ENCODE measurements around the gene KLF15.

The KLF15 gene

GRCh38 chr3:126358038-126358815 lies 1.0 kb upstream of the KLF15 start:
- Histone ChIP-seq H3K9me3 (ENCODE audit: control insufficient read depth in 1 of 2, low read length in 2 of 2) (peaks cover 0 to 7% of the 10 kb centered on the region in 2 donors), H3K27me3 (ENCODE audit: low read depth, low read length) (no peaks in the 10 kb centered on the region), H3K36me3 (ENCODE audit: control insufficient read depth in 1 of 2, insufficient read depth in 2 of 2, low read length in 2 of 2) (no peaks in the 10 kb centered on the region), H3K27ac (ENCODE audit: low read length) (no peak overlapping the region), H3K4me3 (ENCODE audit: low read depth in 1 of 2, low read length in 2 of 2) (peak overlapping the region; percentile 57 to 61), H3K4me1 (ENCODE audit: control insufficient read depth in 1 of 2, insufficient read depth in 2 of 2, low read length in 2 of 2) (peaks cover 5 to 14% of the 10 kb centered on the region in 2 donors)

DNA sequence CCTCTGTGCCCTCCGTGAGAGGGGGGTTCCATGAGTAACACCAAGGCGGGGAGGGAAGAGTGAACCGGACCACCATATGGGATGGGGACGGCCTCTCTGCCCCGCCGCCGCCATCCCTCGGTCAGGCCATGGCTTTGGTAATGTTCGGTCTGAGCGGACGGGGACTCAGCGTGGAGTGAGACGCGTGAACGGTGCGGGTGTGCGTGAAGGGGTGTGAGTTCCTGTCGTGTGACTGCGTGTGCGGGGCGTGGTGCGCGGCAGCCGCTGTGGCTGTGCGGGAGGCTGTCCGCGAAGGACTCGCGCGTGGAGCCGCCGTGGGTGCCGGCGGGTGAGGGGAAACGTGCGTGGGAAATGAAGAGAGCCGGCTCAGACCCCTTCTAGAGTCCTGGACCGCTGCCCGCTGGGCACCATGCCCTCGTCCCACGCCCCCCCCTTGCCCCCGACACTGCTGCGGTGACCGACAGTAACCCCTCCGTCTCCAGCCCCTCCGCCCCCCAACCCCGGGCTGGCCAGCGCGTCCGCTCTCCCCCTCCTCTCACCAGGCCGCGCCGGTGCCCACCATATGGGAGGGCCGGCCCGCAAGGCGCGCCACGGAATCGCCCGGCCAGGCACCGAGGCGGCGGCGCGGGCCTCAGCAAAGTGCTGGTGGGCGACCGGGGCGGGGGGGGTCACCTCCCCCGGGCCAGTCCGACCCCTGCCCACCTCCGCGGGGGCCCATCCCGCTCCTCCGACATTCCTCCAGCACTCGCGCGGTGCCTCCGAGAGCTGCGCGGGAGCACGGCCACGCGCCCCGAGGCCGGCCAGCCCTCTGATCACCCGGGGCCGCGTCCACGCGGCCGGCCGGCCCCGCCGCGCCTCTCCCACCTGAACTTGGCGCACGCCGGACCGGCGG lies 589 bp downstream of the KLF15 start:
- peaks cover 5 to 14% of the 10 kb centered on the region in 2 donors for H3K4me1 ChIP-seq (ENCODE audit: control insufficient read depth in 1 of 2, insufficient read depth in 2 of 2, low read length in 2 of 2)
- no peaks in the 10 kb centered on the region for H3K27me3 ChIP-seq (ENCODE audit: low read depth, low read length)
- peaks cover 0 to 10% of the 10 kb centered on the region in 2 donors for H3K36me3 ChIP-seq (ENCODE audit: control insufficient read depth in 1 of 2, insufficient read depth in 2 of 2, low read length in 2 of 2)
- H3K4me3 ChIP-seq (ENCODE audit: low read depth in 1 of 2, low read length in 2 of 2), result peak overlapping the region; percentile 66 to 77
- peaks cover 0 to 7% of the 10 kb centered on the region in 2 donors for H3K9me3 ChIP-seq (ENCODE audit: control insufficient read depth in 1 of 2, low read length in 2 of 2)
- peak overlapping the region; percentile 60 for H3K27ac ChIP-seq (ENCODE audit: low read length)

DNA sequence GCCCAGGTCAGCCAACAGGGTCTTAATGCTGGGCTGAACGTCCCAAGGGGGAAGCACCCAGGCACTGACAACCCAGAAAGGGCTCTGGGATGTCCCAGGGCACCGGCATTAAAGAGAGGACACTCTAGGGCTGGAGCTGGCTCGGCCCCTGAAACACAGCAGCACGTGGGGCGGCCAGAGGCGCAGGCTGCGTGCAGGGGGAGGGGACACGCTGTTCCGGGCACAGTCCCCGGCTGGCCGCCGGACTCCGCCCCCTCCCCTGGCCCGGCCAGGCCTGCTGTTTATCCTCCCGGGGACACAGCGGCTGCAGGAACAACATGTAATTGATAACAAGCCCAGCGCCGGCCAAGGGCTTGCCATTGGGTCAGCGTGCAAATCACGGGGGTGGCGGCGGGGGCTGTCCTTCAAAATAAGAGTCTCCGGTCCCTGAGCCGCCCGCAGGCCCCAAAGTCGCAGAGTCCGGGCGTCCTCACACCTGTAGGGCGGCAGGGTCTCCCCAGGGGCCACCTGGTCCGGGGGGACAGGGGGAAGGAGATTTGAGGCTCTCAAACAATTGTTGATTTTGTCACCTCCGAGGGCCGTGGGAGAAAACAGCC lies 1.3 kb downstream of the KLF15 start:
- peaks cover 5 to 14% of the 10 kb centered on the region in 2 donors for H3K4me1 ChIP-seq (ENCODE audit: control insufficient read depth in 1 of 2, insufficient read depth in 2 of 2, low read length in 2 of 2)

GRCh38 chr3:126355251-126355650 lies 2.0 kb downstream of the KLF15 start:
- Histone ChIP-seq H3K4me1 (ENCODE audit: control insufficient read depth in 1 of 2, insufficient read depth in 2 of 2, low read length in 2 of 2) (peaks cover 5 to 14% of the 10 kb centered on the region in 2 donors), H3K27ac (ENCODE audit: low read length) (peak overlapping the region; percentile 79), H3K36me3 (ENCODE audit: control insufficient read depth in 1 of 2, insufficient read depth in 2 of 2, low read length in 2 of 2) (peaks cover 0 to 19% of the 10 kb centered on the region in 2 donors), H3K9me3 (ENCODE audit: control insufficient read depth in 1 of 2, low read length in 2 of 2) (peaks cover 0 to 7% of the 10 kb centered on the region in 2 donors), H3K27me3 (ENCODE audit: low read depth, low read length) (no peaks in the 10 kb centered on the region), H3K4me3 (ENCODE audit: low read depth in 1 of 2, low read length in 2 of 2) (peak overlapping the region; percentile 66 to 77)

More for the DNA sequence above, 1.3 kb downstream of the KLF15 start:
- peak overlapping the region; percentile 79 for H3K27ac ChIP-seq (ENCODE audit: low read length)
- no peaks in the 10 kb centered on the region for H3K27me3 ChIP-seq (ENCODE audit: low read depth, low read length)
- peaks cover 0 to 17% of the 10 kb centered on the region in 2 donors for H3K36me3 ChIP-seq (ENCODE audit: control insufficient read depth in 1 of 2, insufficient read depth in 2 of 2, low read length in 2 of 2)
- H3K9me3 ChIP-seq (ENCODE audit: control insufficient read depth in 1 of 2, low read length in 2 of 2), result peaks cover 0 to 7% of the 10 kb centered on the region in 2 donors
- peak overlapping the region; percentile 66 to 77 for H3K4me3 ChIP-seq (ENCODE audit: low read depth in 1 of 2, low read length in 2 of 2)

DNA sequence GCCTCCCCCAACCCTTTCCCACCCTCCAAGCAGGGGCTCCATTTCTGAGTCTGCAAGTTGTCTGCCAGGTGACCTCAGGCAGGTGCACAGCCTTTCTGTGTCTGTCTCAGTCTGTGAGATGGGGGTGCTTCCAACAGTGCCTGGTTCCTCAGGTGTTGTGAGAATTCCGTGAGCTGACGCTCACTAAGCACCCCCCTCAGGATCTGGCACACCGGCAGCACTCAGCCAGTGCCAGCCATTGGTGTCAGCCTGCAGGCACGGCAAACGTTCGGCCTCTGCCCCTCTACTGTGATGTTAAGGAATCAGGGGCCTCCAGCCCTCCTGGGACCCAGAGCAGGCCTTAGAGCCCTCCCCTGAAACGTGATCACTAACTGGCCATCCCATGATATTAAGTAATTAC lies 2.4 kb downstream of the KLF15 start:
- Histone ChIP-seq H3K4me3 (ENCODE audit: low read depth in 1 of 2, low read length in 2 of 2) (no peak overlapping the region), H3K9me3 (ENCODE audit: control insufficient read depth in 1 of 2, low read length in 2 of 2) (peaks cover 0 to 2% of the 10 kb centered on the region in 2 donors), H3K36me3 (ENCODE audit: control insufficient read depth in 1 of 2, insufficient read depth in 2 of 2, low read length in 2 of 2) (peaks cover 0 to 19% of the 10 kb centered on the region in 2 donors), H3K27me3 (ENCODE audit: low read depth, low read length) (no peaks in the 10 kb centered on the region), H3K4me1 (ENCODE audit: control insufficient read depth in 1 of 2, insufficient read depth in 2 of 2, low read length in 2 of 2) (peaks cover 5 to 14% of the 10 kb centered on the region in 2 donors), H3K27ac (ENCODE audit: low read length) (no peak overlapping the region)

DNA sequence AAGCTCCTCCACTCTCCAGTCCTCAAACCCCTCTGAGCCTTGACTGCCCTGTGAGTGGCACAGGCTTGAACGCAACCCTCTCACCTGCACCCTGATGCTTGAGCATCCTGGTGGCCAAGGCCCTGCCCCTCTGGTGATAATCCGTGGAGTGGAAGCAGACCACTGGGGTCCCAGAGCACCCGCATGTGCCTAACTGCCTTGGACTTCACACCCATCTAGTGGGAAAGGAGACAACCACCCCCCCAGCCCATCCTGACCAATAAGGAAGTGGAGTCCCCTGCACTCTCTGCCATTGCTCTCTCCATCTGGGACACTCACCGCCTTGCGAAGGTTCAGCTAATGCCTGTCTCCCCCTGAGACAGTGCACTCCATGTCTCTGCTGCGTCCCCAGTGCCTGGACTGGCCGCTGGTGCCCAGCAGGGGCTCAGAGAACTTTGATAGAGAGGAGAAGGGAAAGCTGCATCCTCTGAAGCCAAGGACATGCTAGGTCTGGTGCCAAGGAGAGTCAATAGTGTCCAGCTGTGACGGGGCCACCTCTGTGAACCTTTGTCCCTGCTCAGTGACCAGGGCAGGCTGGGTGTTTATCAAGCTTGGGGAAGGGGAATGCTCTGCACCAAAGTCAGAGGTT lies 3.4 kb downstream of the KLF15 start:
- H3K27me3 ChIP-seq (ENCODE audit: low read depth, low read length), result no peaks in the 10 kb centered on the region
- no peak overlapping the region for H3K27ac ChIP-seq (ENCODE audit: low read length)
- H3K9me3 ChIP-seq (ENCODE audit: control insufficient read depth in 1 of 2, low read length in 2 of 2), result no peaks in the 10 kb centered on the region
- H3K36me3 ChIP-seq (ENCODE audit: control insufficient read depth in 1 of 2, insufficient read depth in 2 of 2, low read length in 2 of 2), result peaks cover 0 to 19% of the 10 kb centered on the region in 2 donors
- H3K4me1 ChIP-seq (ENCODE audit: control insufficient read depth in 1 of 2, insufficient read depth in 2 of 2, low read length in 2 of 2), result peaks cover 5 to 14% of the 10 kb centered on the region in 2 donors
- no peak overlapping the region for H3K4me3 ChIP-seq (ENCODE audit: low read depth in 1 of 2, low read length in 2 of 2)

DNA sequence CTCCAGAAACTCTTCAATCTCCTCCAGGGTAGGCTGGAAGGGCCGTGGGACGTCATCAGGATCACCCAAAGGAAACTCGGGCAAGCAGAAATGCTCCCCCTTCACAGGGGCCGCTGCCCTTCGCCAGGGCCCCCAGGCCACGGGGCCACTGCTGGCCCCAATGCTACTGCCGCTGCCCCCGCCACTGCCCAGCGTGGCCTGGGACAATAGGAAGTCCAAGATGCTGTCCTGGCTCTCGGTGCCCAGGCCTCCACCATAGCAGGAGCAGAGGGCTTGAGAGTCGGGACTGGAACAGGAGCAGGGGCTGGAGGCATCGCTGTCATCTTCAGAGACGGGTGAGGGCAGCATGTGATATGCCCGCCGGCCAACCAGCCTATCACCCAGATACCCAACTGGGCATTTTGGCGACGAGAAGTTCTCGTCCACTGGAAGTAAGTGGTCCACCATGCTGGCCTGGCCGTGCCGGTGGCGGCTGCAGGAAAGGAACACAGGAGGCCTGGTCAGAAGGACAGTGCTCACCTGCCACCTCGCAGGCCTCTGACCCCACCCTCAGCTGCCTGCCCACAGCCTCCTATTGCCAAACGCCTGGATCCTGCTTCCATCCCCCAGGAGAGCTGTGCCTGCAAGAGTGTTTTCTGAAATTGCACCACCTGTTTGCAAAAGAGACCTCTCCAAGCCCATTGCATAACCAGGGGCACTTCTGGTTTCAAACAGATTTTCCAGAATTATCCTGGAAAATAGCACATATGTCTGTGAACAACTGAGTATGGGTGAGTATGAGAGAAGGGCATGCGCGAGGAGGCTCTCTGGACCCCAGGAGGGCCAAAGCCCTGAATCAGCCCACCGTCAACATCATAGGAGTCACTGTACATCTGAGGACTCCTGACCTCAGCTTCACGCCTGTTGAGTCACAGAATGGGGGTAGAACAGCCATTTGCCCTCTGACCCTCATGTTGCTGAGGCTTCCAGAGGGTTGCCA lies 4.4 kb downstream of the KLF15 start:
- no peak overlapping the region for H3K4me3 ChIP-seq (ENCODE audit: low read depth in 1 of 2, low read length in 2 of 2)
- peaks cover 0 to 19% of the 10 kb centered on the region in 2 donors for H3K36me3 ChIP-seq (ENCODE audit: control insufficient read depth in 1 of 2, insufficient read depth in 2 of 2, low read length in 2 of 2)
- H3K27me3 ChIP-seq (ENCODE audit: low read depth, low read length), result no peaks in the 10 kb centered on the region
- no peak overlapping the region for H3K27ac ChIP-seq (ENCODE audit: low read length)
- no peaks in the 10 kb centered on the region for H3K9me3 ChIP-seq (ENCODE audit: control insufficient read depth in 1 of 2, low read length in 2 of 2)
- H3K4me1 ChIP-seq (ENCODE audit: control insufficient read depth in 1 of 2, insufficient read depth in 2 of 2, low read length in 2 of 2), result peaks cover 5 to 8% of the 10 kb centered on the region in 2 donors

DNA sequence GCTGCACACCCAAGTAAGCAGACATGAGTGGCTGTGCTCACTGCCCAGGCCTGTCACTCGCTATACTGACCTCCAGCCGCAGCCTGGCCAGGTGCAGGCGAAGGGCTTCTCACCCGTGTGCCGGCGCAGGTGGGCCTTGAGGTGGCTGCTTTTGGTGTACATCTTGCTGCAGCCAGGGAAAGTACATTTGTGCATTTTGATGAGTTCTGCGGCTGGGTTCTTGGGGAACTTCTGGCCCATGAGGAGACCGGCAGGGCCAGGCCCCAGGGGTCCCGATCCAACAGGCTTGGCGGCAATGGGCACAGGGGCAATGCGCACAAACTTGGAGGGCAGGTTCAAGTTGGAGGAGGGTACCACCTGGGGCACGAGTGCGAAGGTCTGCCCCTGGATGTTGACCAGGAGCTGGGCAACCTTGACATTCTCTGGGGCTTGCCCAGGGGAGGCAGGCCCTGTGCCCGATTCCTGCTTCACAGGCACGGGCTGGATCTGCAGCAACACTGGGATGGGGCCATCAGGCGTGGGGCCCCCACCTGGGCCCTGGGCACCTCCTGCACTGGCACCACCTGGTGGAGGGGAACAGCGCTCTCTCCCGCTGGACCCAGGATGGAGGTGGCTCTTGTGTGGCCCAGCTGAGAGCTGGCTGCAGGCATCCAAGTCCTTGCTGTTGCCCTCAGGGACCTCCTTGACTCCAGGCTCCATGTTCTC lies 5.3 kb downstream of the KLF15 start:
- Histone ChIP-seq H3K27me3 (ENCODE audit: low read depth, low read length) (no peaks in the 10 kb centered on the region), H3K4me1 (ENCODE audit: control insufficient read depth in 1 of 2, insufficient read depth in 2 of 2, low read length in 2 of 2) (peaks cover 5 to 8% of the 10 kb centered on the region in 2 donors), H3K9me3 (ENCODE audit: control insufficient read depth in 1 of 2, low read length in 2 of 2) (no peaks in the 10 kb centered on the region), H3K36me3 (ENCODE audit: control insufficient read depth in 1 of 2, insufficient read depth in 2 of 2, low read length in 2 of 2) (peaks cover 0 to 19% of the 10 kb centered on the region in 2 donors), H3K27ac (ENCODE audit: low read length) (no peak overlapping the region), H3K4me3 (ENCODE audit: low read depth in 1 of 2, low read length in 2 of 2) (no peak overlapping the region)

DNA sequence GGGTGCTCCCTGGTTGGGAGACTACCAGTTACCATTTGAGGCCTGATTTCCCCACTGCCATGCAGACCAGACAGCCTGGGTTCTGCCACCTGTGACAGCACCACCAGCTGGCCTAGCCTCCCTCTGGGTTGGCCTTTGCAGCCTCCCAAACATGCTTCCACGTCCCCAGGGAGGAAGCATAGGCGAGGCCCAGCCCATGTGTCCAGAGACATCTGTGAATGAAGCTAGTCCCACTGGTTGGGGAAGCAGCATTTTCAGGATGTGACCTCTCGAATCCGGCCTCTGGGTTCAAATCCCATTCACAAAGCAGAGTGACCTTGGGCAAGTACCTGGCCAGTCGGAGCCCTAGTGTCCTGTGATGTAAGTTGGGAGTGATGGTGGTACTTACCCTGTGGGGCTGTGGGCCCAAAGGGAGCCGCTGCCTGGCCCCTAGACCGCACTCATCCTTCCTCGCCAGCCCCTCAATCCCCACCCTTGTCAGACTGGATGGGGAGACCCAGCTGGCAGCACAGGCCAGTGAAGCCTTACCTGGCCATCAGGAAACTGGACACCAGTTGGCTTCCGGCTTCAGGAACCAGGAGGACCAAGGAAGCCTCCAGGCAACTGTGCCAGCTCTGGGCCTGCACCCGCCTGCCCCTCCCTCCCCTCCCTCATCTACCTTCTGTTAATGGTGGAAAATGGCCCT lies 6.0 kb downstream of the KLF15 start:
- no peak overlapping the region for H3K4me3 ChIP-seq (ENCODE audit: low read depth in 1 of 2, low read length in 2 of 2)
- H3K4me1 ChIP-seq (ENCODE audit: control insufficient read depth in 1 of 2, insufficient read depth in 2 of 2, low read length in 2 of 2), result peaks cover 5 to 8% of the 10 kb centered on the region in 2 donors
- H3K36me3 ChIP-seq (ENCODE audit: control insufficient read depth in 1 of 2, insufficient read depth in 2 of 2, low read length in 2 of 2), result peaks cover 0 to 19% of the 10 kb centered on the region in 2 donors

More for the DNA sequence above, 6.0 kb downstream of the KLF15 start:
- Histone ChIP-seq H3K27ac (ENCODE audit: low read length) (no peak overlapping the region), H3K9me3 (ENCODE audit: control insufficient read depth in 1 of 2, low read length in 2 of 2) (no peaks in the 10 kb centered on the region), H3K27me3 (ENCODE audit: low read depth, low read length) (no peaks in the 10 kb centered on the region)
